ENCODE measurements around the gene PCDHGA1.

PCDHGA1 gene

GRCh38 chr5:141354900-141355469 is 24.7 kb downstream of the PCDHGA1 start, which contains the start of gene PCDHGA4:
Gene PCDHGA4, plus strand, starts transcription at chr5:141355021. Its CDS starts 87 bp downstream, at chr5:141355108.
- no peak within 1 kb of the TSS for H3K27ac ChIP-seq
- peak; percentile 62 for TF ChIP-seq CTCF (conservative IDR thresholded peaks at IDR 0.05)

GRCh38 chr5:141355641-141356040 is 25.3 kb downstream of the PCDHGA1 start:
- no peak overlapping the region for H3K27ac ChIP-seq

GRCh38 chr5:141356133-141356532 is 25.8 kb downstream of the PCDHGA1 start:
- no peak for TF ChIP-seq CTCF (conservative IDR thresholded peaks at IDR 0.05)
- H3K27ac ChIP-seq: no peak overlapping the region

More at GRCh38 chr5:141355641-141356040, 25.3 kb downstream of the PCDHGA1 start:
- TF ChIP-seq CTCF (conservative IDR thresholded peaks at IDR 0.05): no peak

- no peak for TF ChIP-seq CTCF (conservative IDR thresholded peaks at IDR 0.05)
- no peak overlapping the region for H3K27ac ChIP-seq
Measured at GRCh38 chr5:141356950-141357349, 26.6 kb downstream of the PCDHGA1 start.

- peak; percentile 79 for TF ChIP-seq CTCF (conservative IDR thresholded peaks at IDR 0.05)
- peak within 1 kb of the TSS; percentile 65 for H3K27ac ChIP-seq
Measured at GRCh38 chr5:141359790-141360426, 29.6 kb downstream of the PCDHGA1 start, which contains the start of gene PCDHGB2. Gene PCDHGB2, plus strand, starts transcription at chr5:141359994. Its CDS starts 142 bp downstream, at chr5:141360136.

- no peak for TF ChIP-seq CTCF (conservative IDR thresholded peaks at IDR 0.05)
Measured at GRCh38 chr5:141360685-141361084, 30.4 kb downstream of the PCDHGA1 start.

GRCh38 chr5:141362719-141363118 is 32.4 kb downstream of the PCDHGA1 start:
- H3K27ac ChIP-seq: peak overlapping the region; percentile 34; the same call in 1 of the 2 replicates
- TF ChIP-seq CTCF (conservative IDR thresholded peaks at IDR 0.05): no peak

More at GRCh38 chr5:141360685-141361084, 30.4 kb downstream of the PCDHGA1 start:
- H3K27ac ChIP-seq: peak overlapping the region; percentile 65

All from VCaP (cell line).